Measurements from ENCODE around the gene DYDC2.
"Not testable (repeated sequence)": the region's sequence is repeated elsewhere in the genome, so short reads cannot be mapped to it uniquely, and the experiment has no call there.

Gene DYDC2, protein sequence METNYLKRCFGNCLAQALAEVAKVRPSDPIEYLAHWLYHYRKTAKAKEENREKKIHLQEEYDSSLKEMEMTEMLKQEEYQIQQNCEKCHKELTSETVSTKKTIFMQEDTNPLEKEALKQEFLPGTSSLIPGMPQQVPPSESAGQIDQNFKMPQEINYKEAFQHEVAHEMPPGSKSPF

DNA sequence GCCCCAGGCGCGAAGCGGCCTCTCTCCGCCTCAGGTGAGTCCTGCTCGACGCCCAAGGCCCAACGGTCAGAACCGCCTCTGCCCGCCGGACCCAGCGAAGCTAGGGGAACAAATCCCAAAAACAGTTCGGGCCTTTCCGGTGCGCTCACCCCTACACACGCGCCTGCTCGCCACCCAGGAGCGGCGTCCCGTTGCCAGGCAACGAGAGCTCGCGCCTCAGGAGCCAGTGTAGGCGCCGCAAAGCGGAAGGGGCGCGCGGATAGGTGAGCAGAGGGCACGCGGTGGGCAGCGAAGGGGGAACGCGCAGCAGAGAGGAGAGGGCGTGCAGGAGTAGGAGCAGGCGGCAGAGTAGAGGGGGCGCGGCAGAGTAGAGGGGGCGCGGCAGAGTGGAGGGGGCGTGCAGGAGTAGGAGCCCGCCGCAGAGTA, at the start of gene DYDC2, which contains the start of gene DYDC1:
DYDC2 (plus strand) TSS at position 219 of the 426 bp plus-strand sequence. CDS start 5,663 bp downstream, outside the sequence.
DYDC1 (minus strand) TSS at position 193 of the 426 bp plus-strand sequence. CDS start 4,154 bp downstream, outside the sequence.
- DNase-seq (ENCODE audit: low spot score), result no peak

DNA sequence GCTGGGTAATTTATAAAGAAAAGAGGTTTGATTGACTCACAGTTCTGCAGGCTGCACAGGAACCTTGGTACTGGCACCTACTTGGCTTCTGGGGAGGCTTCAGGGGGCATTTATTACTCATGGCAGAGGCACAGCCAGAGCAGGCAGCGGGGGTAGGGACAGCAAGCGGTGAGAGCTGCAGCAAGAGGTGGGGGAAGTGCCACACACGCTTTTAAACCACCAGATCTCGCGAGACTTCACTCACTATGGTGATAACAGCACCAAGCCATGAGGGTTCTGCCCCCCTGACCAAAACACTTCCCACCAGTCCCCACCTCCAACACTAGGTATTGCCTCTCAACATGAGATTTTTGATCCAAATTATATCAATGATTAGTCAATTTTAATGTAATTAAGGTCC, 43.1 kb upstream of the DYDC2 start:
- DNase-seq (ENCODE audit: low spot score), result no peak

DNA sequence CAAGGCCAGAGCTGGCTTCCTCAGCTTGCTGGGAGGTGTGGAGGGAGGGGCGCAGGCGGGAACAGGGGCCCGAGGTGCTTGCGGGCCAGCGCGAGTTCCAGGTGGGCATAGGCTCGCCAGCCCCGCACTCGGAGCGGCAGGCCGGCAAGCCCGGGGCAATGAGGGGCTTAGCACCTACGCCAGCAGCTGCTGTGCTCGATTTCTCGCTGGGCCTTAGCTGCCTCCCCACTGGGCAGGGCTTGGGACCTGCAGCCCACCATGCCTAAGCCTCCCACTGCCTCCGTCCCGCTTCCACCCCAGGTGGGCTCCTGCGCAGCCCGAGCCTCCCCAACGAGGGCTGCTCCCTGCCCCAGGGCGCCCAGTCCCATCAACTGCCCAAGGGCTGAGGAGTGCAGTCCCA, 41.2 kb upstream of the DYDC2 start:
- no peak for DNase-seq (ENCODE audit: low spot score)

DNA sequence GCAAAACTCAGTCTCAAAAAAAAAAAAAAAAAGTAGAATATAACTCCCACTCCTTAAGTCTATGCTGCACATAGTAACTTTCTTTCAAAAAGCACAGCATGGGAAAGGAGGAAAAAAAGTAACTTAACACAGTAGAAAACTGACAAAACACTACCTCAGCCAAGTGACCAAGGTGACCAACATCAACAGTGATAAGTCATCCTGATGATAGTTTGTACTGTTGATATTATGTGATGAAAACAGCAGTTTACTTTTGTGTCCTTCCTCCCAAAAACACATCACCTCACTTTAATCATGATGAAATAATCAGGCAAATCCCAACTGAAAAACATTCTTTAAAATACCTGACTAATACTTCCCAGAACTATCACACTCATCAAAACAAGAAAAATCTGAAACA, 37.8 kb upstream of the DYDC2 start:
- no peak for DNase-seq (ENCODE audit: low spot score)

DNA sequence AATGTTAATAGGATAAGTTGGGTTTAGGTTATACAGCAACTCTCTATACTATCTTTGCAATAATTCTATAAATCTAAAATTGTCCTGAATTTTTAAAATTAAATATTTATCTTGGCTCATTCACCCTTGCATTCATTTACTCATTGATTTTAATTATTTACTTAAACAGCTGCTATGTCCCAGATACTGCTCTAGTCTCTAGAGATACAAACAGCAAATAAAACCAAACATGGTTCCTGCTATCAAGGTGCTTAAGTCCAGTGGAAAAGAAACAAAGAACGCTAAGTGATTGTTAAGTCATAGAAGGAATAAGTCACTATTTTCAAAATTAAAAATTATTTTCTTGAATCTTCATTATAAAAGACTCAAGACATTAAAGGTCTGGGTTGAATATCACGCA, 37.3 kb upstream of the DYDC2 start:
- DNase-seq (ENCODE audit: low spot score), result no peak

DNA sequence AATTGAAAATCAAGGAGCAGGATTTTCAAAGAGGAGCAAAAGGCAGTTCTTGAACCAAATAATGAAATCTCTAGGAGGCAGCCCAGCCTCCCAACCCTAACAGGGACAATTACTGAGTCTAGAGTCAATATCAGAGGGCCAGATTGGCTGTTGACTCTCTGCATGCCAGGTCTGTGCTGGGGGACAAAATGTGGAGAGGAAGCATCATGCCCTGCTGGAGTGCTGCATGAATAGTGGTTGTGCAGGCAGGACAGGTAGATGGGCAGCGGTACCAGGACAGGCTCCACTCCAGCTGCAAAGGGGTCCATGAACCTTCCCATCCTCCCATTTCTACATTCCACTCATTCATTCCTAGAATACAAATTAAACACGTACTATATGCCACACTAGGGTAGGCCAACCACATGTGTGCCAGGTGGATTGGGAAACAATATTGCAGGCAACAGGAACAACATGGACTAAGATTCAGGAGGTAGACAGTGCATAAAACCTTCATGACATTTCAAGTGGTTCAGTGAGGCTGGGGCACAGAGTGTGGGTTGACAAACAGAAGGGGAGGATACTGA, 36.8 kb upstream of the DYDC2 start:
- DNase-seq (ENCODE audit: low spot score), result no peak

DNA sequence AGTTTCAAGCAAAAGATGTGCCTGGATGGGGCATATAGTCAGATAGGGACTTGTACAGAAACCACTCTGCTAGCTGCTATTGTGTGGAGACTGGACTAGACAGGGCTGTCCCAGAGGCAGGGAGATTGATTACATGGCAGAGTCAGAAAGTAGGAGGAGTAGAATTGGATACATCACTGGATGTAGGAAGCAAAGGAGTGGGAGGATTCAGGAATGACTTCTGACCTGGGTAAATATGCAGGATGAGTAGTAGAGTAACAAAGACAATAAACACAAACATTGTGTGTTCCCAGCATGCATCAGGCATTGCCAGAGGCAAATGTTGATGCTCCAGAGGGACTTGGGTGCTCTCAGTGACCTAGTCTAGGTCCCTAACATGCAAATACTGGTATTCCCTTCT, 36.2 kb upstream of the DYDC2 start:
- no peak for DNase-seq (ENCODE audit: low spot score)

DNA sequence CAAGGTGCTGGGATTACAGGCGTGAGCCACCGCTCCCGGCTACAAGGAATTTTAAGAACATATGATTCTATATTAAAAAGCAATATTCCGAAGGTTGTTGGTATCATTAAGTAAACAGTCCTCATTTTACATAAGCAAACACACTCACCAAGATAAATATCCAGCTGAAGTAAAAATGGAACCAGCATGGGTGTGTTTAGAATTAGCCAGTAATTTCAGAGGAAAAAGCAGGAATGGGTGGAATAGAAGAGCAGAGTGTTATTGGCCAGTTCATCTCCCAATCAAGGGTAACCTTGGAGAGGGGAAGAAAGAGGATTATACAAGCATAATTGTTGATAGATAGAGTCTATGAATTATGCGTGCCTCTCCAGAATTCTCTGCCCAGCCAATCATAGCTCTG, 35.4 kb upstream of the DYDC2 start:
- no peak for DNase-seq (ENCODE audit: low spot score)

DNA sequence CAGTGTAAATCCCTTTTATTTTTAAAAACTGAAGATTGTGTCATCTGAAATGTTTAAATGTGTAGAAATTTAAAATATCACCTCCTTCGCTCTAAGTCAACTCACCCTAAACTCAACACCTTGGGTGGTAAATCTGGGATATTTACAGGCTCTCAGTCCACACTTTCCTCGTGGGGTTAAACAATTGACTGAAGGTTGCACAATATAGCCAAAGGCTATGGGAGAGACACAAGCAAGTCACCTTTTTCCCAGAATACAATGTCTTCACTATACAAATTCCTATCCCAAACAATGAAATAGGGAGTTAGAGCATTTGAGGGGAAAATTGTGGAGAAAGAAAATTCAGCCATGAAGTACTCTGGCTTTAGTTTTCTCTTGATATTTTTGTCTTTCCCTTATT, 34.4 kb upstream of the DYDC2 start:
- no peak for DNase-seq (ENCODE audit: low spot score)

DNA sequence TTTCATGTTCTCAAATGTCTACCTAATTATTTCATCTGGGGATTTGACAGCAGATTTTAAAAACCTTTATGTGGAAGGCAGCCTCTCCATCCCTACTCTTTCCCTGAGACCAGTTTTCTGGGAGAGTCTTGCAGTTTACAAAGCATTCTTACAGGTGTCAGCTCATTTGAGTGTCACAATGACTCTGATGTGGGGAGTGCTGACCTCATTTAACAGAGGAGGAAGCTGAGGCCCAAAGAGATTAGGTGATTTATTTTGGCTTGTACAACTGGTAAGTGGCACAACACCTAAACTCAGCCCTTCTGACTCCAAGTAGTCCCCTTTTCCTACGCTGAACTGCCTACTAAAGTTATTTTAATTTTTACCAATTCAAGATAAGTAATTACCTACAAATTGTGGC, 33.9 kb upstream of the DYDC2 start:
- DNase-seq (ENCODE audit: low spot score), result no peak

DNA sequence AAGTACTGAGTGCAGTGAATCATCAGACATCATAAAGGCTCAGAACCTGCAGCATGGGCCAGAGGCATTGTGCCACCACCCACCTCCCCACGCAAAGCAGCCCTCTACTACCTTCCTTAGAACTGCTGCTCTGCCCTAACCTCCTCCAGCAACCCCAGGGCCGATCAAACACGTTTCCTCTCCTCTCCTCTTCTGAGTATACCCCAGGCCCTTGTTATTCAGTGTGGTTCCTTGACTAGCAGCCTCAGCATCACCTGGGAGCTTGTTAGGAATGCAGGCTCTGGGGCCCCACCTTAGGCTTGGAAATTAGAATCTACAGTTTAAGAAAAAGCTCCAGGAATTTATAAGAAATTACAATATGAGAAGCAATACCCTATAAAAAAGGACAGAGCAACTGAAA, 33.3 kb upstream of the DYDC2 start:
- no peak for DNase-seq (ENCODE audit: low spot score)

DNA sequence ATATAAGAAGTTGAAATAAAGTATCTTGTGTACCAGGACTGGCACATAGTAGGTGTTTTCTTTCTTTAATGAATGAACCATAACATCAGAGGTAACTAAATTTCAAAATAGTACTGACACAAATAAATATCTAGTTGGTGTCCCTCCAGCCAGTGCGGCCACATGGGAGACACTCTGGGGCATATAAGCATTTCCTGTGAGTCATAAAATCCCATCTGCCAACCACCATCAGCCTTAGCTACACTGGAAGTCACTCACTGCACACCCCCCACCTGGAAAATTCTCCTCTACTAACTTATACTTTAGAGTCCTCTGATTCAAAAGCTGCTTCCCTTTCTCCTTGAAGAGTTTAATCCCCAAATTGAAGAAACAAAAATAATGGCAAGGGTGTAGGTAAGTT, 32.5 kb upstream of the DYDC2 start:
- DNase-seq (ENCODE audit: low spot score), result no peak

DNA sequence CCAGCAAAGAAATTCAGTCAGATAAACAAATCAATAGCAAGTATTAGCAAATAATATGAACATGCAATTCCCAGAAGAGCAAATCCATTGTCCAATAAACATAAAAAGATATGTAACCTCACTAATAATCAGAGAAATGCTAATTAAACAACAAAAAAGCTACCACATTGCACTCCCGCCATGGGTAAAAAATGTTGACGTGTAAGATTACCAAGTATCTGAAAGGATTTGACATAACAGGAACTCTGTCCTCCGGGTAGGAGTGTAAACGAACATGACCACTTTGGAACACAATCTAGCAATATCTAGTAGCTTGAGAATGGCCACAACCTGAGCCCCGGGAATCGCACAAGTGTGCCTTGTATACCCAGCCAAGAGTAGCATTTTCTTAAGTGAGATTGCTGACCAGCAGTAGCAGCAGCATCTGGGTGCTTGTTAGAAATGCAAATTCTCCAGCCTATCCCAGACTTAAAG, 31.7 kb upstream of the DYDC2 start:
- no peak for DNase-seq (ENCODE audit: low spot score)

DNA sequence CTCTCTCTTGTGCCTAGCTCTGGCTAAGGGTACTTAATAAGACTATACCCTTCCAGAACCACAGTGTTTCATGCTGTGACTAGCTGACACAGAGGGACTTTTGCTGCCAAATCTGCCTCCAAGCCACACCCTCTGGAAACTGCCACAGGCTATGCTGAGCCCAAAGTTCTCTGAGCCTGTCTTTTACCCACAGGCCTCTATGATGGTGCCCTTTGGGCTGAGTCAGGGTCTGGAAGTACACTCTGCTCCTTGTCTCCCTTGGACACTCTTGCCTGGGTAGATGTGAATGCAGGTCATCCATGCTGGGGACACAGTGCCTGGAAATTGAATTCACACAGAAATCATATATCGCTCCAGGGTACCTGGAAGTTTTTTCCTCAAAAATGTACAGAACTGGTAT, 22.6 kb upstream of the DYDC2 start:
- no peak for DNase-seq (ENCODE audit: low spot score)

DNA sequence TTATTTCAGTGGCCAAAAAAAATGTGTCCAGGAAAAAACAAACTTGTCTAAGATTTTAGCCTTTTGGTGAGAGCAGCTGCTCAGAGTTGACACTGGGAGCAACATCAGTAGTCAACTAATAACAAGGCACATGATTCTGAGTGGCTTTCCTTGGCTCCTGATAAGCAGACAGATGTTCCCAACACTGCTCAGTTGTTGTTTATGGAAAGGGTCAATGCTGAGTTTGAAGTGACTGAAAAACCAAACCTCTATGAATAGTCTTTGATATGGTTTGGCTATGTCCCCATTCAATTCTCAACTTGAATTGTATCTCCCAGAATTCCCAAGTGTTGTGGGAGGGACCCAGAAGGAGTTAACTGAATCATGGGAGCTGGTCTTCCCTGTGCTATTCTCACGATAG, 12.3 kb upstream of the DYDC2 start:
- no peak for DNase-seq (ENCODE audit: low spot score)

DNA sequence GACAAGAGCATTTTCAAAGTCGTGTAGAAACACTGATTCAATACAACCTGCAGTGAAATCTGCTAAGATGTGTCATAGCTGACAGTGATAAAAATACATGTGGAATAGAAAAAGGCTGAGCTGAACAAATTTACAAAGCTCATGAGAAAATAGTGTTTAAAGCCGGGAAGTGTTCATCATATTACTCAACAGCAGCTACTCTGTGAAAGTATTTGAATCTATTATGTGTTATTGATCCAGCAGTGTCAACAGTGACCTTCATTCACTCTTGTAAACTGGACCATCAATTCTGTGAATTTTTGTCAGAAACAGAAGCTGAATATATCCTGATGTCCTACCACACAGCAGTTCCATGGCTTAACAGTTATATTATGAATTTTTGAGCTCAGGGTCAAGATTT, 11.7 kb upstream of the DYDC2 start:
- no peak for DNase-seq (ENCODE audit: low spot score)

DNA sequence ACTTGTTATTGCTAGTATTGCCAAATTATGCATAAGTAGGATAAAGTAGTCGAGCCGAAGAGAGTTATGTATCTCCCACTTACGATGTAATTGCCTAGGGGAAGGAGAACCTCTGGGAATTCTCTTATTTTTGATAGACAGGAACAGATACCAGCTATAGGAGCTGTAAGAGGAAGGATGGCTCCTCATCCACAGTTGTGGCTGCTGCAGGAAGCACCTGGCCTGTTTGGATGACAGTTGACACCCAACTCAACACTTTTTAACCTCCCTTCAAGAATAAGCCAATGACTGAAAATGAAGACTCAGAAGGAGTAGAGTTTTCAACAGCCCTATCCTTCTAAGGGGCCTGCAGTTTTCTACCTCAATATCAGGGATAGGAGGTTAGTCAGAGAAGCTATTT, 6.3 kb upstream of the DYDC2 start:
- no peak for DNase-seq (ENCODE audit: low spot score)

DNA sequence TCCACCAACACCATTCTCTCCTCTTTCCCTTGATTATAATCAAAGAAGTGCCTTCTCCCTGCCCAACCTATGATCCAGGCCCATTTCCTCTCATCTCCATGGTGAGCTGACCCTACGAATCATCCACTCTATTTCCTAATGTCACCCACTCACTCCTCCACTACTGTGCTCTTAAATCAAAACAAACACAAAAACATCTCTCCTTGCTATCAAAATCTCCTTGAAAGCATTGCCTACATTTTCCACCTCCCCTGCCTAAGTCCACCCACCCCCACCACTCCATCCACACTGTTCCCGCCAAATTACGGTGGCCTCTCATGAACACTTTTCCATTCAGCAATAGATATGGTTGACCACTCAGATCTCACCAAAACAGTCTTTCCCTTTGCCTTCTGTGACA, 5.4 kb upstream of the DYDC2 start:
- DNase-seq (ENCODE audit: low spot score), result no peak

DNA sequence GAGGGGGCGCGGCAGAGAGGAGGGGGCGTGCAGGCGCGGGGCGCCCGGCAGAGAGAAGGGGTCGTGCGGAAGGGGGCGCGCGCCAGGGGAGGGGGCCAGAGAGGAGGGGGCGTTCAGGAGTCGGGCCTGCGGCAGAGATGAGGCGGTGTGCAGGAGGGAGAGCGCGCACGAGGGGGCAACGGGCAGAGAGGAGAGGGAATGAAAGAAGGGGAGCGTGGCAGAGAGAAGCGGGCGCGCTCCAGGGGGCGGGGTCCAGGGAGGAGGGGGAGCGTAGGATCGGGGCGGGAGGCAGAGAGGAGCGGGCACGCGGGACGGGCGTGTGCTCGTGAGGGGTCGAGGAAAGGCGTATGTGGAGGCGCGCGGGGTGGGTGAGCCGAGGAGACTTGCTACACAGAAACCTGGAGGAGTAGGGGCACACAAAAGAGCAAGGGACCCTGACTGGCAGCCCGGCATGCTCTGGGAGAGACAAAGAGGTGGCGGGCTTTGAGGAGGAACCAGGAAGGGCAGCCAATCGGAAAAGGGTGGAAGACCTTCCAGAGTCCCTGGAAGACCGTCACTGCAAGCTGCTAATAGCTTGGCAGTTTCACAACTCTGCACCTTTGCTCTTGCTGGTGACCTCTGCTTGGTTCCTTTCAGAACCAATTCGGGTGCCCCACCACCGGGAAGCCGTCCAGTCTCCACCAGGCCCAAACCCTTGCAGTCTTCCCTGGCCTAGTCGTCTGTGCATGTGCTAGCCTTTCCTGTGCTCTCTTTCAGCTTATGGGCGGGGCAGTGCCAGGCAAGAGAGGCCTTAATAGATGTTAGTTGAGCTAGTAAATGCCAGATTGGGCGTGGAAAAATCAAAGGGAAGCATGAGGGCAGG, 639 bp downstream of the DYDC2 start:
- DNase-seq (ENCODE audit: low spot score), result no peak

DNA sequence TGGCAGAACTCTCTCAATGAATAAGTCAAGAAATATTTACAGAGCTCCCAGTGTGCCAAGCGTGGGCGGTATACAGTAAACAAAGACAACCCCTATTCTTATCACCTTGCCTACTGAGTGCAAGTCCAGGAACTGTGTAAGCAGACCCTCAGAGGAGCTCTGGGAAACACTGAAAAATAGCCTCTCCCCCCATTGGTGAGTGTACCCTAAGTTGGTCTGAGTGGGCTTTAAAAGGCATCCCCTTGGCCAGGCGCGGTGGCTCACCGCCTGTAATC, 1.2 kb downstream of the DYDC2 start:
- DNase-seq (ENCODE audit: low spot score), result no peak

DNA sequence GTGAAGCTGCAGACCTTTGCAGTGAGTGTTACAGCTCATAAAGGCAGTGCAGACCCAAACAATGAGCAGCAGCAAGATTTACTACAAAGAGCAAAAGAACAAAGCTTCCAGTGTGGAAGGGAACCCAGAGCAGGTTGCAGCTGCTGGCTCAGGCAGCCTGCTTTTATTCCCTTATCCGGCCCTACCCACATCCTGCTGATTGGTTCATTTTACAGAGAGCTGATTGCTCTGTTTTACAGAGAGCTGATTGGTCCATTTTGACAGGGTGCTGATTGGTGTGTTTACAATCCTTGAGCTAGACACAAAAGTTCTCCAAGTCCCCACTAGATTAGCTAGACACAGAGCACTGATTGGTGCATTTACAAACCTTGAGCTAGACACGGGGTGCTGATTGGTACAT, 2.3 kb downstream of the DYDC2 start:
- not testable (repeated sequence) for DNase-seq (ENCODE audit: low spot score)

DNA sequence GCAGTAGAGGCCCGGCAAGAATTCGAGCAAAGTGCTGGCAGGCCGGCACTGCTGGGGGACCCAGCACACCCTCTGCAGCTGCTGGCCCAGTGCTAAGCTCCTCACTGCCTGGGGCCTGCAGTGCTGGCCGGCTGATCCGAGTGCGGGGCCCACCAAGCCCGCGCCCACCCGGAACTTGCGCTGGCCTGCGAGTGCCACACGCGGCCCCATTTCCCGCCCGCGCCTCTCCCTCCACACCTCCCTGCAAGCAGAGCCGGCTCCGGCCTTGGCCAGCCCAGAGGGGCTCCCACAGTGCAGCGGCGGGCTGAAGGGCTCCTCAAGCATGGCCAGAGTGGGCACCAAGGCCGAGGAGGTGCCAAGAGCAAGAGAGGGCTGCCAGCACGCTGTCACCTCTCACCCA, 3.1 kb downstream of the DYDC2 start:
- no peak for DNase-seq (ENCODE audit: low spot score)

DNA sequence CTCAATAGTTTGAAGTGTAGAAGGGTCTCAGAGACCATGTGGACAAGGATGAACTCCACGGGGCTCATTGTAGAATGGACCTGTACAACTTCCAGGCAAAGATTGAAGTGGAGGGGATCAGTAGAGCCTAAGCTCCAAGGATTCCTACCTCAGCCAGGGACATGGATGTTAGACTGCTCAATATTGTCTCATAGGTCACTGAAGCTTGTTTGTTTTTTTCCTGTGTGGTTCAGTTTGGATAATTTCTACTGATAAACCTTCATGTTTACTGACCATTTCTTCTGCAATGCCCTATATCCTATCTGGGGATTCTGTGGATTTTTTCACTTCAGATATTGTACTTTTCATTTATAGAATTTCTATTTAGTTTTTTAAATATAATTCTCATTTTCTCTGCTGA, 8.9 kb downstream of the DYDC2 start:
- DNase-seq (ENCODE audit: low spot score), result no peak

DNA sequence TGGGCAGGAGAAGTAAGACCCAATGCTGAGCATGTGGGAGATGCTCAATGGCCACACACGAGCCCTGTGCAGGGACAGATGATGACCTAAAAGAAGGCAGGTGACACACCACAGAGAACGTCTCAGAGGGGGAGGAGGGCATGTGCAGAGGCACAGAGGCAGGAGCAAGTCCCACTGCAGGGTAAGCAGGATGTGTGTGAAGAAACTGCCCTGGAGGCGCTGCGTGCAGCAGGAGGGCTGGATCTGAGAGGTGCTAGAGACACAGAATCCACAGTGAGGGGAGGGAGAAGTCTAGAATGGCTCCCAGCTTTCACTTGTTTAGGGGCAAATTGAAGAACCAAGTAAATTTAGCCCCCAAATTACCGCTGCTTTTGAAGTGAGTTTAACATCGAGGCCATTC, 14.9 kb downstream of the DYDC2 start:
- no peak for DNase-seq (ENCODE audit: low spot score)

Data from hematopoietic multipotent progenitor cell treated with erythropoietin and hydrocortisone succinate and interleukin-3 and kit ligand, for 15 days (in vitro differentiated cells).